Vagina (tissue), 2 donors: Measurements from ENCODE around the gene DIP2A.

Experiments
- POLR2A ChIP-seq, 2 donors: fragments of 450-650 bp; IDR thresholded peaks; one replicate each; pipeline ENCODE4 v1.6.1; 2017; ENCODE audit warnings: antibody characterized with exemption in 2 of 2, mild to moderate bottlenecking in 2 of 2, moderate library complexity in 2 of 2
- TF ChIP-seq, protein P1 (sequence below), 3 experiments: fragments of 450-650 bp in 2 of 3; fragments of 200-600 bp in 1 of 3; sonication (generic) in 1 of 3; IDR thresholded peaks; one replicate each; pipeline ENCODE4 v1.5.1; 2017 to 2019; ENCODE audit warnings: antibody characterized with exemption in 3 of 3, mild to moderate bottlenecking in 2 of 3, moderate library complexity in 2 of 3

DNA sequence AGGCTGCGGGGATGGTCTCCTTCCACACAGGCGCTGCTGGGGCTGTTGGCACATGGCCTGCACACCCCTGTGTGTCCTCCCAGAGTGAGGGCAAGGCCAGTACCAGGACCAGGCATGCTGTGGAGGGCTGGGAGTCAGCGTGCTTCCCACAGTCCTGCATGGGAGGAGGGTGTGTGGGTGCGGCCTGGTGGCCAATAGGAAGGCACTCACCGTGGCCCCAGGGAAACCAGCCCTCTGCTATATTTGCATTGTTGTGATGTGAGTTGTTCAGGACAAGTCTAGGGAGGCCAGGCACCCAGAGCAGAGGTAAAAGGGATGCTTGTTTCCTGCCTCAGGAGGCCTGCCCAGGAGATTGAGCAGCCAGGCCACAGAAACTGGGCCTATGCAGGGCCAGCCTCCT lies 86.7 kb downstream of the DIP2A start:
- no peak for TF ChIP-seq POLR2A (IDR thresholded peaks at IDR 0.05)
- TF ChIP-seq, protein P1, sequence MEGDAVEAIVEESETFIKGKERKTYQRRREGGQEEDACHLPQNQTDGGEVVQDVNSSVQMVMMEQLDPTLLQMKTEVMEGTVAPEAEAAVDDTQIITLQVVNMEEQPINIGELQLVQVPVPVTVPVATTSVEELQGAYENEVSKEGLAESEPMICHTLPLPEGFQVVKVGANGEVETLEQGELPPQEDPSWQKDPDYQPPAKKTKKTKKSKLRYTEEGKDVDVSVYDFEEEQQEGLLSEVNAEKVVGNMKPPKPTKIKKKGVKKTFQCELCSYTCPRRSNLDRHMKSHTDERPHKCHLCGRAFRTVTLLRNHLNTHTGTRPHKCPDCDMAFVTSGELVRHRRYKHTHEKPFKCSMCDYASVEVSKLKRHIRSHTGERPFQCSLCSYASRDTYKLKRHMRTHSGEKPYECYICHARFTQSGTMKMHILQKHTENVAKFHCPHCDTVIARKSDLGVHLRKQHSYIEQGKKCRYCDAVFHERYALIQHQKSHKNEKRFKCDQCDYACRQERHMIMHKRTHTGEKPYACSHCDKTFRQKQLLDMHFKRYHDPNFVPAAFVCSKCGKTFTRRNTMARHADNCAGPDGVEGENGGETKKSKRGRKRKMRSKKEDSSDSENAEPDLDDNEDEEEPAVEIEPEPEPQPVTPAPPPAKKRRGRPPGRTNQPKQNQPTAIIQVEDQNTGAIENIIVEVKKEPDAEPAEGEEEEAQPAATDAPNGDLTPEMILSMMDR (IDR thresholded peaks at IDR 0.05), result no peak
